Activated naive CD4-positive, alpha-beta T cell (primary cell): ENCODE data around the gene CSAD.
A peak's percentile ranks its signal among the peaks of the same experiment; 100 is the strongest.

Experiments
- DNase-seq, 4 experiments: peaks; one replicate each; lab custom pipeline; 2025; lab: John Stamatoyannopoulos, UW

The CSAD gene

GRCh38 chr12:53199700-53200099 is 19.0 kb upstream of the CSAD start:
- DNase-seq, result no peak

GRCh38 chr12:53198486-53199110 is 17.9 kb upstream of the CSAD start:
- peak in 1 of 4 experiments; percentile 25 for DNase-seq

DNA sequence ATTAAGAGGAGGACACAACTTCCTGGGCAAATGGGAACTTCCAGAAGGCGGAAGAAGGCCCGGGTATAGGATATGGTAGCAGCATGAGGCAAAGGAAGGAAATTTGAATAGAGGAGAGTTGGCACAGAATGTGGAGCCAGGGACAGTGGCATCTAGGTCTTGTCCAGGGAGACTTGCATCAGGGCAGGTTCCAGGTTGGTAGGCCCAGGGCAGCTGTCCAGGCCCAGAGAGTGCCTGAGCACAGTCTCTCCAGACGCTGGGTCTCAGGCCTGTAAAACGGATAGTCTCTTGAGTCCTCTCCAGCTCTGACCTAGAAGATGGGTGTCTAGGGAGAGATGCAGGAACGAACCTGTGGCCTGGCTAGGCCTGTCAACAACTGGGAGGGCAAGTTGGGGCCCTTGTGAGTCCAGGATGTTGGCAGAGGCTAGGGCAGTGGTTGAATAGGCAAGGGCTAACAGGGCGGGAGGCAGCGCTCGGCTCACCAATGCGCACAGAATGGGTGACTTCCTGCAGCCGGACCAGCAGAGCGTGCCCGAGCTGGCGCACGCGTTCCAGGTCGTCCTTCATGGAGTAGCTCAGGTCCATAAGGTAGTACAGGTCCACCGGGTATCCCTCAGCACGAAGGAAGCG is 16.4 kb upstream of the CSAD start:
- DNase-seq, result no peak

DNA sequence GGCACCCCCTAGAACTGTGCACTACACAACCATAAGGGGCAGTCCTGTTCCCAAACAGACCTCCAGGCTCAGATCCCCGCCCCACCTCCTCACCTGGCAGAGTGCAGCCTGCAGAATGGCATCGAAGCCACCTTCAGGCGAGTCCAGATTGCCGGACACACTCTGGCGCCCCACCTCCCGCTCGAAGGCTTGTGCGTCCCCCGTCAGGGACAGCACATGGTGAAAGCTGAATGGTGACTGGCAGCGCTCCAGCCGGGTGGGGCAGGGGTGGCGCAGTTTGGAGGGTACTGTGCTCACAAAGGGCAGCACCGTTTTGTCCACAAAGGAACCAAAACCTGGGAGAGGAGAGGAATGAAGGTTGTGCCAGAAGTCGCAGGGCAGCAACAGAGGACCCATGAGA is 15.8 kb upstream of the CSAD start:
- no peak for DNase-seq

DNA sequence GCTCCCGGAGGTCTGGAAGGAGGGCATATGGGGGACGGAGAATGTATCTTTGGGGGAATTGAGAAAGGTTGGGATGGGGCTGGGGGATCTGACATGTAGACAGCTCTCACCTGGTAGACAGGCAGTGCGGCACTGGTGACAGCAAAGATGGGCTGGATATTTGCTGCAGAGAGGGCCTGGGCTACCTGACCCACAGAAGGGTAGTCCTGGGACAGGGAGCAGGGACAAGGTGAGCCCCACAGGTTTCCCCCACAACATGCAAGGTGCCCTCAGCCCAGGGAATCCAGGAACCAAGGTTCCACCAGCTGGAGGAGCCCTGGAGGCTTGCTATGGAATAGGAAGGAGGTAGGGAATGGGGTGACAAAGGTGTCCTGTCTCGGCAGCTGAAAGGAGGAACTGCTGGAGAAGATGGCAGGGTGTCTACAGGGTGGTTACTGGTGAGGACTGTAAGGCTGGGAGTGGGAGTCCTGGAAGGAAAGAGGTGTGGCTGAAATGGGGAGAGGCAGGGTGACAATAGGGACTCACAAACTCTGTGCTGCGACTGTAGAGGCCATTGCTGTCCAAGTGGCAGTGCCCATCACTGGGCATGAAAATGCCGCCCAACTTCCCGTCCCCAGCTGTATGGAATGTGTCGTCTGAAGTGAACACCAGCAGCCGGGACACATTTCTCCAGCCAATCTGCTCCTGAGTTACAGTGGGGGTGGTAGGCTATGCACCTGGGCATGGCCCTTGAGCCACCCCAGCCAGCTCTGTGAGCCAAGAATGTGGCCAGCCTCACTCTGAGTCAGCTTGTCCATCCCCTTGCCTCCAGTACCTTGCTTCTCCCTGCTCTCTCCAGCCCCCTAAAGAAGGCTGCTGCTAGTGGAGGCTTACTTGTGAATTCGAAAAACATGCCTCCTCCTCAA is 15.0 kb upstream of the CSAD start:
- DNase-seq, result no peak

DNA sequence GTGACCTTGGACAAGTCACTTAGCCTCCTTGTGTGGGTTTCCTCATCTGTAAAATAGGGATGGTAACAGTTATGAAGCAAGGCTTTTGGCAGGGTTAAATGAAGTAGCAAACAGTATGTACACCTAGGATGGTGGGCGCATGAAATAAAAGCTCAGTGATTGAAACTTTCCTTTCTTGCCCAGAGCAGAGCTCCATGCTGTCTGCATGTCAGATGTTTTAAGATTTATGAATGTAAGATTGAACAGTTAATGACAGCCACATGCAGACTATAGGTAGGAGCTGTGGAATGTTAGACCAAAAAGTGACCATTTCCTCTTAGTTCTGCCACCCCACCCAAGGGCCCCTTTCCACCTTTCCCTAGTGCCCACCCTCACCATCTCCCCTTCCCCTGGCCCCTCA is 14.2 kb upstream of the CSAD start:
- no peak for DNase-seq

GRCh38 chr12:53193985-53194716 is 13.4 kb upstream of the CSAD start:
- no peak for DNase-seq

DNA sequence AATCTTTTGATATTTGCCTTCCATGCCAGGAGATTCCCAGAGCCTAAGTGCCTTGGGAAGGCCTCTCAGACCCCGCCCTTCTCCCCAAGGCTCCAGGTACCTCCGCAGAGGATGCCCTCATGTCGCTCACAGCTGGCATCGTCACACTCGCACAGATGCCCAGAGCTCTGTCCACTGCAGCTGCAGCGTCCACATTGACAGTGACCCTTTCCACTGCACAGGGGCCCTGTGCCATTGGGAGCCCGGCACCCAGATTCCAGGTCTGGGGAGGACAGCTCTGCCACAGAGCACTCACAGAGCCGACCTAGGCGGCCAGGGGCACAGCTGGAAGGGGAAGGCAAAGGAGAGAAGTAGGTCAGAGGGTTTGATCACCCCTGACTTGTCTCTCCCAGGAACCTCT is 12.3 kb upstream of the CSAD start:
- DNase-seq, result no peak

- DNase-seq, result no peak
Measured at GRCh38 chr12:53192531-53193021, 11.9 kb upstream of the CSAD start.

DNA sequence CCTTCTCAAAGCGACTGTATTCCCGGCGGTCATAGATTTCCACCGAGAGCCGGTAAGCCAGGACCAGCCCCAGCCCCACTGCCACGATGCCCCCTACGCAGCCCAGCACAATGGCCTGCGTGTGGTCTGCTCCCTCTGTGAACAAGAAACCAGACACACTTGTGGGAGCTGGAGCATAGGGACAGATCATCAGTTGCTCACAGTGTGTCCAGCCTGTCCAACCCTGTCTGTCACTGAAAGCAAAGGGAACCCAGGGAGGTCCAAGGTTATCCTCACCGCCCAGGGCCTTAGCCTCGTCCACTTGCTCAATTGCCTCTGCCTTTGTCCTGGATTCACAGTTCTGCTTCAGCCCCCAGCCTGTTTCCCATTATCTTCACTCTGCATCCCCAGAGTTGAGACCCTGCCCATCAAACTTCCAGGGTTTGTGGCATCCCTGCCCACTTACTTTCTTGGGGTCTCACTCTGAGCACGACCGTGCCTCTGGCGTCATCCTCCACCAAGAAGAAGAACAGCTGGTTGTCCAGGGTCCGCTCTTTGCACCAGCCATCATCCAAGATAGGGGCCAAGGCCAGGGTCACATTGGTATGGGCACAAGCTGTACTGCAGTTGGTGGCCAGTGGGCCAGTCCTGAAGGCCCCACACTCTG is 11.3 kb upstream of the CSAD start:
- no peak for DNase-seq

- no peak for DNase-seq
Measured at GRCh38 chr12:53191096-53191884, 10.6 kb upstream of the CSAD start.

DNA sequence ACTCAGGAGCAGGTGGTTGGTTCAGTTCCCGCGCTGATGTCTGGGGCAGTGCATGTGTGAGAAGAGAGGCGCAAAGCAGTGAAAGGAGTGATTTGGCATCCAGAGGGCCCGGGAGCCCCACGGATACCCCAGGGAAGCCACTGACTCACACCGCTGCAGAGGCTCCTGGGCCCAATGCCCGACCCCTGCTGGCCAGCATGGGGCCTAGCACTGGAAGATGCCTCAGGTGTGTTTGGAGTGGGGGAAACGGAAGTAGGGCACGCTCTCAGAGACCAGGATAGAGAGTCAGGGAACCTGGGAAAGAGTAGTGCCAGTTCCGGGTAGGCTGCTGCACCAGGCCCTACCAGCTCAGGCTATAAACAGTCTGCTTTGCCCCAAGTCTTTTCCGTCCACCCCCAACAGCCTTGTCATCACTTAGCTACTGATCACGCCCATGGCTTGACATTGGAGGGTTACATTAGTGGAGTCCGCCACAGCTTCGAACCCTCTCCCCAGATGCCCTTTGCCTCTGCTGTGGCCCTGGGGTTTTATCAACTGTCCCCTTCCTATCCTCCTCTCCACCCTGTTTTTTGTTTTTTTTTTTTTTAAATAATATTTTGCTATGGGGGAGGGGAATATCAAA is 9.5 kb upstream of the CSAD start:
- peak in 1 of 4 experiments; percentile 46 for DNase-seq

- DNase-seq, result no peak
Measured at GRCh38 chr12:53187145-53187899, 6.6 kb upstream of the CSAD start.

- DNase-seq, result no peak
Measured at GRCh38 chr12:53186745-53187144, 6.0 kb upstream of the CSAD start.

DNA sequence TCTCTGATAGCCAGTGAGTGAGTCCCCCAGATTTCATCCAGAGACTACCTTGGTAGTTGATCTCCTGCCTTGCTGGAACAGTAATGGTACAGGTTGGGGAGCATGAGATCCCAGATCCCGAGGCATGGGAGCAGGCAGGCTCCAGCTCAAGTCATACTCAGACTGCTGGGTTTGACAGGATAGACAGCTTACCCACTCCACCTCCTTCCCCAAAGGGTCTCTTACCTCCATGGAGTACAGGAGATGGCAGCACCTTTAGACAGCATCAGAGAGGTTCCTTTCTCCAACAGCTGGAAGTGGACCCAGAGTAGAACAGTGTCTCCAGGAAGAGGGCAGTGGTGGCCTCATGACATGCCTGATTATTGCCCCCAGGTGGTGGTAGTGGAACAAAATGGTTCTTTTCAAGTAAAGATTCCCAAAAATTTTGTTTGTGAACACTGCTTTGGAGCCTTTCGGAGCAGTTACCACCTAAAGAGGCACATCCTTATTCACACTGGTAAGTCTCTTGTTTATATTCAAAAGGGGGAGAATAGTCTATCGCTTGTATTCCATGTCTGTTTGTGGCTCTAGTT is 4.9 kb upstream of the CSAD start:
- no peak for DNase-seq

- no peak for DNase-seq
Measured at GRCh38 chr12:53184828-53185227, 4.1 kb upstream of the CSAD start.

GRCh38 chr12:53182903-53183302 is 2.2 kb upstream of the CSAD start:
- DNase-seq, result no peak

- no peak for DNase-seq
Measured at GRCh38 chr12:53181935-53182334, 1.2 kb upstream of the CSAD start.

DNA sequence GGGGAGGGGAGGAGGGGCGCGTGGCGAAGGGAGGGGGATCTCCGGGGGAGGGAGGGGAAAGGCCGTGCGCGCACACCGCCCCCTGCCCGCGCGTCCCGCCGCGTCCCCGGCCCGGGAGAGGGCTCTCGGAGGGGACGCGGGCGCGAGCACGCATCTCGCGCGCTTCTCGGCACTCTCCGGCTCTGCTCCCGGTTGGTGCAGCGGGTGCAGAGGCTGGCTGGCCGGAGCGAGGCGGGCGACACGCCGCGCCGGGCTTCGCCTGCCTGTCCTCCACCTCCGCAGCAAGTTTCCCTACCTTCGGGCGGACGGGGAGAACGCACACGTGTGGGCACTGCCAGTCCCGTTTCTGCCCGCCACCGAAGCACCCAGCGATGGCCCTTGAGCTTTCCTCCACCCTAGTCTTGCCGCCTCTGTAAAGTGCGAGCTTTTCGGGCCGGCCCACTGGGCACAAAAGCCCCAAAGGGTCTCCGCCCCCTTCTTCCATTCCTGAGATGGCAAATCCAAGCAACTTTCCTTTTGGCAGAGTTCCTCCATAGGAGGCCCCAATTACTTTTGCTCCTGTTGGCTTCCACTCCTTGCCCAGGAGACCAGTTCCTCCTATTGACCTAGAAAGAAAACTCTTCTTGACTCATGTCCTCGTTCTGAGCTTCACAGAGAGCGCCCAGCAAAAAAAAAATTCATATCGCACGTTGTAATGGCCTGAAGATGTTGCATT is 363 bp upstream of the CSAD start:
- peak; percentile 66 to 86 (median 75) for DNase-seq
